DLD1 (cell line): ENCODE measurements around the gene PARP3.

Experiments
- in situ Hi-C: cut with HindIII; loops from 2 replicates; pipeline ENCODE4 v1.10.0; 2017; ENCODE audit warnings: low sequenced_read_pairs

Gene PARP3

DNA sequence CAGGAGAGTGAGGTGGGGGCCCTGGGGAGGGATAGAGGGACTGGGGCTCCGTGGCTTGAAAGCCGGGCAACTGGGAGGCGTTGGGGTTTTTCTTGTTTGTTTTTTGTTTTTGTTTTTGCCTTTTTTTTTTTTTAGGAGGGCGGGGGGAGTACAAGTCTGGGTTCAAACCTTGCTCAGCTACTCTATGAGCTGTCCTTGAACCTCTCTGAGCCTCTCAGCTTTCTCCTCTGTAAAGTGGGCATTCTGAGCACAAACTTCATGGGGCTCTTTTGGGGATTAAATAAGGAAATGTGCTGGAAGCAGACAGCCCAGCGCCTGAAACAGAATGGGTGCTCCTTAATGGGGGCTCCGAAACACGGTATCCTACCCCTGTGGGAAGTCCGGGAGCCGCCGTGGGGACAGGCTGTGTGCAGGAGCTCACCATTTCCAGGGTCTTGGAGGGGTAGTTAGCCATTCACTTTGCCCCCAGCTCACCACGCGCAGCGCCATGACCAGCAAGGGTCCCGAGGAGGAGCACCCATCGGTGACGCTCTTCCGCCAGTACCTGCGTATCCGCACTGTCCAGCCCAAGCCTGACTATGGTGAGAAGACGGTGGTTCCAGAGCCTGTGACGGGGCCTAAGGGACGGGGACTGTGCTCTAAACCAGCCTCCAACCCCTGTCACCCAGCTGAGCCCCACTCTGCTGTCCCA, 41.6 kb downstream of the PARP3 start:
- in situ Hi-C loops: no loop called here

GRCh38 chr3:51984269-51984647, 42.1 kb downstream of the PARP3 start:
- in situ Hi-C loops: no loop called here

DNA sequence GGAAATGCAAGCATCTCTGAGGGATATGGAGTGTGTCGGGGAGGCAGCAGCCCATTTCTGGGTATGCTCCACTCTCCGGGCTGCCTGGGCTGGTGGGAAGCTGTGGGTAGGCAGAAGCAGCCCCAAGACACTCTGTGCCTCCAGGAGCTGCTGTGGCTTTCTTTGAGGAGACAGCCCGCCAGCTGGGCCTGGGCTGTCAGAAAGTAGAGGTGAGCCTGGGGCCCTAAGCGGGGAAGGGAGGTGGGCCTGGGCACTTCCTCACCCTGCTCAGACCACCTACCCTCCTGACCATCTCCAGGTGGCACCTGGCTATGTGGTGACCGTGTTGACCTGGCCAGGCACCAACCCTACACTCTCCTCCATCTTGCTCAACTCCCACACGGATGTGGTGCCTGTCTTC, 42.9 kb downstream of the PARP3 start:
- in situ Hi-C loops: no loop called here

DNA sequence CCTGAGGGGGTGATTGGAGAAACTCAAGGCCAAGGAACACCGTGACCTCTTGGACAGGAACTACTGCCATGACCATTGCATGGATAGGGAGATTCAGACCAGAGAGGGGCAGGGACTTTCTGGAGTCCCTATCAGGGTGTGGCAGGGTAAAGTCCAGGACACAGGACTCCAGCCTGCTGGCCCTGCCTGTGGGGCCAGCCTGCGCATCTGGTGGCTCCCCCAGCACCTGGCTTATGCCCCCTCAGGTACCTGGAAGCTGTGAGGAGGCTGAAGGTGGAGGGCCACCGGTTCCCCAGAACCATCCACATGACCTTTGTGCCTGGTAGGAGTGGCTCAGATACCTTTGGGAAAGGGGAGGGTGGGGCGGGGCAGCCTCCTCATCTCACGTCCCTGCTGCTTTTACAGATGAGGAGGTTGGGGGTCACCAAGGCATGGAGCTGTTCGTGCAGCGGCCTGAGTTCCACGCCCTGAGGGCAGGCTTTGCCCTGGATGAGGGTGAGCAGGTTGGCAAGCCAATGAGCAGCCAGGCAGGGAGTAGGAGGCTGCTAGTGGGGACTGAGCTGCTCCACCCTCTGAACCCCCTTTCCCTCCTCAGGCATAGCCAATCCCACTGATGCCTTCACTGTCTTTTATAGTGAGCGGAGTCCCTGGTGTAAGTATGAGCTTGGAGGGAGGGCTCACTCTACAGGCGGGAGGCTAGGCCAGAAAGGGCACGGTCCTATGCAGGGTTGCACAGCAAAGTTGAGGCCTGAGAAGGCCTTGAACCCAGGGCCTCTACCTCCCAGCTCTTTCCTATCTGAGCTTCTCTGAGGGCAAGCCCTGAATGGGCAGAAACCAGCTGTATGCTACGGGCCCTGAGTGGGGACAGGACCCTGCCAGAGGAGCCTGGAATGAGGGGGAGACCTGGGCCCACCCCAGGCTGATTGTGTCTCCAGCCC, 44.1 kb downstream of the PARP3 start:
- in situ Hi-C loops: no loop called here

- in situ Hi-C loops: no loop called here
These were observed 45.4 kb downstream of the PARP3 start for GRCh38 chr3:51987568-51987967.

GRCh38 chr3:51988286-51989146, 46.4 kb downstream of the PARP3 start:
- in situ Hi-C loops: no loop called here

DNA sequence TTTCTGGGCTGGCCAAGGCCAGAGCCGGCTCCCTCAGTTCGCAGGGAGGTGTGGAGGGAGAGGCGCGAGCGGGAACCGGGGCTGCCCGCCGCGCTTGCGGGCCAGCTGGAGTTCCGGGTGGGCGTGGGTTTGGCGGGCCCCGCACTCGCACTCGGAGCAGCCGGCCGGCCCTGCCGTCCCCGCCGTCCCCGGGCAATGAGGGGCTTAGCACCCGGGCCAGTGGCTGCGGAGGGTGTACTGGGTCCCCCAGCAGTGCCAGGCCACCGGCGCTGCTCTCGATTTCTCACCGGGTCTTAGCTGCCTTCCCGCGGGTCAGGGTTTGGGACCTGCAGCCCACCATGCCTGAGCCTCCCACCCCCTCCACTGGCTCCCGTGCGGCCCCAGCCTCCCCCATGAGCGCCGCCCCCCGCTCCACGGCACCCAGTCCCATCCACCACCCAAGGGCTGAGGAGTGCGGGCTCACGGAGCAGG, 48.4 kb downstream of the PARP3 start:
- in situ Hi-C loops: loop anchor here (5.0 to 10.0 kb wide), 2 partner anchors 114 to 157 kb away; no protein-coding TSS in a partner anchor

DNA sequence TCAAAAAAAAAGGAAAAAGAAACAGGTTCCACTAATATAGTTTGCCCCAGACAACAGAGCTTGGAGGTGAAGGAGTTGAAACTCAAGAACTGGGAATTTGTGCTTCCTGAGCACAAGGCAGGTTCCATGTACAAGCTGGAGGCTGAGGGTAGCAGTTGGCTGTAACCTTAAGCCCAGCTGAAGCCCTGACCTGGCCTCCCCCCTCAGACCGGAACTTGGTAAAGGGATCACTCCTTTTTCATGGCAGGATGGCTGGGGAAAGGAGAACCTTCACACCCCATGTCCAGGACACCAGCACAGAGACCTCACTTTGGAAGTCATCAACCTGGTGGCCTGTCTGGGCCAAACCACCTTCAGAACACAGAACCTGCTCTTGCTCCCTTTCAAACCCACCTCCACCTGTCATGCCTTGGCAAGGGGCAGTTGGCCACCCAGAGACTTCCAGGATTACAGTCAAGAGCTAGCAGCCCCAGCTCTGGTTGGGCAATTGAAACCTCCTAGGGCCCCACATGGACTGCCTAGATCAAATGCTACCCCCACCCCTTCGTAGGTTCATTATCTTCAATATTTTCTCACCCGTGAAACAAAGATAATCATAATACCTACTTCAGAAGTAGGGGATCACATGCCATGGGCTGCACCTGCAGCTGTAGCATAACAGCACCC, 50.0 kb downstream of the PARP3 start:
- in situ Hi-C loops: loop anchor here (5.0 to 10.0 kb wide), 2 partner anchors 113 to 155 kb away; no protein-coding TSS in a partner anchor

DNA sequence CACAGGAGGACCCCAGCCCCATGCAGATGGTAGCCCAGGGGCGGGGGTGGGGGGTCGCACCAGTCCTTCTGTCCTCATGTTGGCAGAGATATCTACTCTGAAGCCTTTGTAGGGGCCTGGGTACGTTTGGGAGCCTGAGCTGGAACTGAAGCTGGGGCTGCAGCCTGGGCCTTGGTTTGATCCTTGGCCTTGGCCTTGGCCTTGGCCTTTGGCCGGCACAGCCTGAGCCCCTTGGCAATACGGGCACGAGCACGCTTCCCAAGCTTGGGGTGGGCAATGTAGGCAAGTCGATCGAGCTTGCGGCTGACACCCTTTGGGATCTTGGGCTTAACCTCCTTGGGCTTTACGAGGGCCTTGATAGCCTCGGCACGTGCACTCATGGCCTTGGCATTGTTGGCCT, 51.5 kb downstream of the PARP3 start:
- in situ Hi-C loops: loop anchor here (5.0 to 10.0 kb wide), 2 partner anchors 111 to 154 kb away; no protein-coding TSS in a partner anchor

- in situ Hi-C loops: loop anchor here (5.0 to 10.0 kb wide), 2 partner anchors 110 to 153 kb away; no protein-coding TSS in a partner anchor
These were observed 52.4 kb downstream of the PARP3 start for GRCh38 chr3:51994530-51994929.

- in situ Hi-C loops: loop anchor here (10.0 kb wide), 1 partner anchor 109 kb away; no protein-coding TSS in a partner anchor
These were observed 53.4 kb downstream of the PARP3 start, which contains the start of gene RPL29 for GRCh38 chr3:51995346-51996163. RPL29 (minus strand) TSS chr3:51995895; CDS start chr3:51995461, 434 bp downstream.

DNA sequence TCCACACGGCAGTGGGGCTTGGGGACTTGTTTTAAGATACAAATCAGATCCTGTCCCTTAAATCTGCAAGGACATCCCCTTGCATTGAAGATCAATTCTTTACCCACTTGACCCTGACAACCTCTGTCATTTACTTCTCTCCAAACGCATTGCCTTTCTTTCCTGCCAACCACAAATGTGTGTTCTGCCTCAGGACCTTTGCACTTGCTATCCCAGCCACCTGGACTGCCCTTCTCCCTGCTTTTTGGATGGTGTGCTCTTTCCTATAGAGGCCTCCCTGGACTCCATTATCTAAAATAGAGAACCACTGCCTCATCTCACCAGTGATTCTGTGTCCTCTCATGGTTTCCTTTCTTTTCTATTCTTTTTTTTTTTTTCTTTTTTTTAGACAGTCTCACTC, 55.0 kb downstream of the PARP3 start:
- in situ Hi-C loops: loop anchor here (10.0 kb wide), 1 partner anchor 108 kb away; no protein-coding TSS in a partner anchor

DNA sequence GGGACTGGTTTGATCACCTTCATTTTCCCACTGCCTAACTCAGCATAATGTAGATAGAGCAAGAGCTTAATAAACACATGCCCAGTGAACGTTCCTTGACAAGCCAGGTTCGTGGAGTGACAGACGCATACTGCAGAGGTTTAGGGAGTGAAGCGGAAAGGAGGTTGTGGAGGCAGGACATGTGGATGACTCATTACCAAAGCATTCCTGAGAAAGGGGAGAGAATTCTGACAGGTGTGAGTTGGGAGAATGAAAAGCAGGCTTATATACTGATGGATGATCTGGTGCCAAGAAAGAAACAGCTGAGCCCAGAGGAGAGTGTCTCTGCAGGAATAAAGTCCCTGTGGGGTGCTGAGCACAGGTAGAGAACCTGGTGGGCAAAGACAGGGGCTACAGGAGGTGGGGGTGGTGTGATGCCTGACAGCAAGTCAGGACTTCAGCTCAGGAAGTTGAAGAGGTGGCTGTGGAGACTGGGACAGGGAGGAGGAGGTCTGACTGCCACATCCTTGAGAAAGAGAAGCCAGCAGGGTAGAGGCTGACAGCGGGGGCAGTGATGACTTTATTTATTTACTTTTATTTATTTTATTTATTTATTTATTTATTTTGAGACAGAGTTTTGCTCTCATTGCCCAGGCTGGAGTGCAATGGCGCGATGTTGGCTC, 55.9 kb downstream of the PARP3 start:
- in situ Hi-C loops: loop anchor here (10.0 kb wide), 1 partner anchor 107 kb away; no protein-coding TSS in a partner anchor
